Measurements from ENCODE around the gene PPM1L.

PPM1L gene

DNA sequence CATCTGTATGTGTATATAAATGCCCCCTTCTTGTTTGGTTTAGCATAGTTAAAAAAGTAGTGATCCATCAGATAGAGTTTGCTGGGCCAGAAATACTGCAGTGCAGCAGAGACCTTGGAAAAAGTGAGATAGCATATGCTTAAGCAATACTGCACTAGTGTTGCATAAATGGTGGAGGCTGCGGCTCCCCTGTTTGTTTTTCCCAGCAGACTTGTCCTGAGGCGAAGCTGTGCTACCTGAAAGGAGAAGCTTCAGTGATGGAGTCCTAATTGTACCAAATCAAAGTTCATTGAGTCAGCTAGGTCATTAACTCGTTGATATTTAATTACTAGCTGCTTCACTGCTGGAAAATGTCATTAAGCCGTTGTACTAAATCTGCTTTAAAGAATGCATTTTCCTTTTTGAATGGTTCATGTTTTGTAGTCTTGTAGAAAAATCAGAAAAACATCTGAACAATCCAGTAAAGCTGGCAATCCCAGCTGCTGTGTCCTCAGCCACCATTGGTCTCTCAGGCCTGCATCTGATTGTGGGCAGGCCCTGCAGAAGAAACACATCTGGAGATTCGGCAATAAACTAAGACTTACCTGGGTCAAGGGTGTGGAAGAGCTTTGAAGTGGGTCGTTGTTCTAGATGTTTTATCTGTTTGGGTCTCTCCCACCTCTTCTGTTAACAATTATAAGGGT is 179.5 kb downstream of the PPM1L start:
- no peak for TF ChIP-seq GATA3 (IDR thresholded peaks at IDR 0.05; ENCODE audit: low read depth, low read length)

GRCh38 chr3:160941885-160942494 is 186.0 kb downstream of the PPM1L start:
- TF ChIP-seq GATA3 (IDR thresholded peaks at IDR 0.05; ENCODE audit: low read depth, low read length) (no peak), GATA2 (IDR thresholded peaks at IDR 0.05; ENCODE audit: low read depth, low read length) (no peak)

DNA sequence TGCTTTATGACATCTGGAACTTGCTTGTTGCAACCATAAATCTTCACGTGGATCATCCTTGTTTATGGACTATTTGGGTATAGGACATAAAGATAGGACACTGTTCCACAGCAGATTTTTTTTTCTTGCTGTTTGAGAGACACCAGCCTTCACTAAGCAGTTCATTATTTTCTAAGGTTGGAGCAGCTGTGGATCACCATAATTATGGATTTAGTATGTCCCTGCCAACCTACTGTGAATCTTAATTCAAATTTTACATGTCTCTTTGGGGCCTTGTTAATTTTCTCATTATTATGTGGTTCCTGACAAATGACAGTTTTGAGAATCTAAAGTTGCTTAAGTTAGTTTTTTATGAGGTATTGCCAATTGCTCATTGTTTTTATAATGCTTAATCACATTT is 188.0 kb downstream of the PPM1L start:
- TF ChIP-seq GATA2 (IDR thresholded peaks at IDR 0.05; ENCODE audit: low read depth, low read length): no peak
- no peak for TF ChIP-seq GATA3 (IDR thresholded peaks at IDR 0.05; ENCODE audit: low read depth, low read length)

DNA sequence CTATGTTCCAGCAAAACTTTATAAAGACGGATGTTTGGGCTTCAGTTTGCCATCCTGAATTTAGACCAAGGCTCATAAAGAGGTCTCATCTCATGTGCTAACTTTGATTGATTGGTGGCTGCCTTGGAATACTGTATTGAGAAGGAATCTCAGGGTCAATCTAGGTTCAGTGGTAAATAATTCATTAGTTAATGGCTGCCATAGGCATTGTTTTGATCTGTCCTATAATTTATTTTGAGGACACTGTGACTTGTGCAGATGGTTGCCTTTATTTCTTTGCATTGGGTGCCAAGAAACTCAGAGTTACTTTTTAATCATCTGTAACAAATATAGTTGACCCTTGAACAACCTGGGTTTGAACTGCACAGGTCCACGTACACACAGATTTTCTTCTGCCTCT is 189.3 kb downstream of the PPM1L start:
- TF ChIP-seq GATA2 (IDR thresholded peaks at IDR 0.05; ENCODE audit: low read depth, low read length): no peak
- no peak for TF ChIP-seq GATA3 (IDR thresholded peaks at IDR 0.05; ENCODE audit: low read depth, low read length)

GRCh38 chr3:160948273-160948672 is 192.2 kb downstream of the PPM1L start:
- TF ChIP-seq GATA2 (IDR thresholded peaks at IDR 0.05; ENCODE audit: low read depth, low read length): no peak
- no peak for TF ChIP-seq GATA3 (IDR thresholded peaks at IDR 0.05; ENCODE audit: low read depth, low read length)

- TF ChIP-seq GATA2 (IDR thresholded peaks at IDR 0.05; ENCODE audit: low read depth, low read length) (no peak), GATA3 (IDR thresholded peaks at IDR 0.05; ENCODE audit: low read depth, low read length) (no peak)
Observed at GRCh38 chr3:160949460-160949859, 193.4 kb downstream of the PPM1L start.

DNA sequence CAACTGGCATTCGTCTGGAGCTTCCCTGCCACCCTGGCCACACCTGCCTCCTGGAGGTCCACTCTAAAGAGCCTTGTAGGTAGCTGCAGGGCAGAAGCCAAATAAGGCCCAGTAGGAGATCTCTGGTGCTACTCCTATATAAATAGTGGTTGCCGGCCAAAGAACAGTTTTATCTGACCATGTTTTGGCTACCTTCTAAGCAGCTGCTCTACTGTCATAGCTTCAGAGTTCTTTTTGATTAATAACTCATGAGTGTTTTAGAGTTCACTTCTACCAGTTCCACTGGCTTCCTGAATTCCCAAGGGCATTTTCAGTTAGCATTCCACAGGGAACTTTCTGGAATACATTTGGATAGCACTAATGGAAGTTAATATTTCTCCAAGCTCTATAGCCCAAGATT is 194.5 kb downstream of the PPM1L start:
- TF ChIP-seq GATA2 (IDR thresholded peaks at IDR 0.05; ENCODE audit: low read depth, low read length) (no peak), GATA3 (IDR thresholded peaks at IDR 0.05; ENCODE audit: low read depth, low read length) (no peak)

- TF ChIP-seq GATA3 (IDR thresholded peaks at IDR 0.05; ENCODE audit: low read depth, low read length) (no peak), GATA2 (IDR thresholded peaks at IDR 0.05; ENCODE audit: low read depth, low read length) (no peak)
Observed at GRCh38 chr3:160950954-160951353, 194.9 kb downstream of the PPM1L start.

DNA sequence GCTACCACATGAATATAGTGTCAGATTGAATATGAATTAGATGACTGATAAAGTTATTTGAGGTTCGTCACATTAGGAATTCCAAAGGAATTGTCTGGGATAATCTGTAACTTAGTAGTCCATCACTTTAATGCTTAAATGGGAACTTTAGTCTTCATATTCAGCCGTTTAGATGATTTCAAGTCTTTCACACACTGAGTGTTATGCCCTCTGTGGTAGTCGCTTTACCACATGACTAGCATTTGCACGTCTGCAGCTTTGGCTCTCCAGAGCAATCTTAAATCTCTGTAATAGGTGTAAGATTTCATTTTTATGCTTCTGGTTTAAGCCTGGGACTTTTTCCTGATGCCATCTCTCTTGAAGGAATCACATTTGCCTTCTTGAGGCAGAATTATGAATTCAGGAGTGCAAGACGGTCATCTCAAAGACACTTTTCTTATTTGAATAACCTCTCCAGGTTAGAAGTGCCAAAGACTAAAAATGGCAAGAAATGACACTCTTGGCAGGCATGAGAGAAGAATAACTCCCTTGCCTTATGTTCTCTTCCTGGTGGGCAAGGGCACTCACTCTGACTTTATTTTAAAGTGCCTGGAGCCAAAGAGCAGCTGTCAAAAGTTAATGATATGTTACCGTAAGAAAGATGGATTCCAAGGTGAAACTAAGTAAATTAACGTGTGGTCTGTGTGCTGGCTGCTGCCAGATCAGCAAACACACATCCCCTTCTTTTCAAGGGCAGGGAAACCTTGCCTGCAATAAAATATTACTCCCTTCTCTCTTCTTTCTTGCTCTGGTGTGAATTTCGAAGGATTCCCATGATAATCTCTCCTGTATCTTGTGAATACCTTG is 195.8 kb downstream of the PPM1L start:
- TF ChIP-seq GATA3 (IDR thresholded peaks at IDR 0.05; ENCODE audit: low read depth, low read length): no peak
- TF ChIP-seq GATA2 (IDR thresholded peaks at IDR 0.05; ENCODE audit: low read depth, low read length): no peak

DNA sequence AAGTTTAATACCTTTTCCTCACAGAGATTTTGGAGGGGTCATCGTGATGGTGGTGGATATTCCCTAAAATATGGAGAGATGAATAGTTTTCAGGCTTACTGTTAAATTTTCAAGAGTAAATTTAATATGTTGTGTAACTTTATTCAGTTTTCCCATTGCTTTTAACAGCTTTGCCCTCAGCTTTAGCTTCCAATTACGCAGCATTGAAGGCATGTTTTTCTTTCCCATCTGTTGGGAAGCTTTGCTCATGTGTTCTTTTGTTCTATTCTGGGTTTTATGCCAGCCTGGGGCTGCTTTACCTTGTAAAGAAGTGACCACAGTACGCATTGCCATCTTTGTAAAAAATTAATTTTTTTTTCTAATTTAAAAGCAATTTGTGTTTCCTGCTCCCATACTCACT is 197.7 kb downstream of the PPM1L start:
- TF ChIP-seq GATA2 (IDR thresholded peaks at IDR 0.05; ENCODE audit: low read depth, low read length): no peak
- TF ChIP-seq GATA3 (IDR thresholded peaks at IDR 0.05; ENCODE audit: low read depth, low read length): no peak

DNA sequence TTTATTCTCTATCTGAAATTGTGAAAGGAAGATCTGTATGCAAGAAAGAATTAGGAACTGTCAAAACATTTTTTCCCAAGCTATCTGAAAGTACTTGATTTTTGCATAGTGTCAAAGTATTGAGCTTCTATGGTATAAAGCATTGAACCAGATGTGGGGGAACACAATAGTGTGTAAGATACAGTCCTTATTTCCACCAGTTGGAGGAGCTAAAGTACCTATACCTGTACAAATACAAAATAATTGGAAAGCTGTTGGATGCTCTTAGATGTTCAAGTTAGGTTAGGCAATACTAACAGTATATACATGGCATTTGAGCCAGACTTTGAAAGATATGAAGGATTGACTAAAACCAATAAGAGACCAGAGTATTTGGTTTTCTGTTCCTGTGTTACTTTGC is 200.8 kb downstream of the PPM1L start:
- TF ChIP-seq GATA3 (IDR thresholded peaks at IDR 0.05; ENCODE audit: low read depth, low read length) (no peak), GATA2 (IDR thresholded peaks at IDR 0.05; ENCODE audit: low read depth, low read length) (no peak)

- TF ChIP-seq GATA3 (IDR thresholded peaks at IDR 0.05; ENCODE audit: low read depth, low read length): no peak
- no peak for TF ChIP-seq GATA2 (IDR thresholded peaks at IDR 0.05; ENCODE audit: low read depth, low read length)
Observed at GRCh38 chr3:160960568-160960967, 204.5 kb downstream of the PPM1L start.

DNA sequence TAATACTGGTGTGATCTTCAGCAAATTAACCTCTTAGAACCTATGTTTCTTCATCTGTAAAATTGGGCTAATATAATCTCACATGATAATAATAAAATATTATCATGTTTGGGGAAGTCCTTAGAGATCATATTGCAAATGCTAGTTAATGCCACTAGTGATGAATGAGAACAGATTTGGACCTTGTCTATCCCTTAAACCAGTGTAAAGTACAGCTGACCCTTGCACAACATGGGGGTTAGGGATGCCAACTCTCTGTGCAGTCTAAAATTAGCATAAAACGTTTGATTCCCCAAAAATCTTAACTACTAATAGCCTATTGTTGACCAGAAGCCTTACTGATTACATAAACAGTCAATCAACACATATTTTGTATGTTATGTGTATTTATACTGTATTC is 207.9 kb downstream of the PPM1L start:
- no peak for TF ChIP-seq GATA3 (IDR thresholded peaks at IDR 0.05; ENCODE audit: low read depth, low read length)
- TF ChIP-seq GATA2 (IDR thresholded peaks at IDR 0.05; ENCODE audit: low read depth, low read length): no peak

GRCh38 chr3:160968761-160969160 is 212.7 kb downstream of the PPM1L start:
- no peak for TF ChIP-seq GATA3 (IDR thresholded peaks at IDR 0.05; ENCODE audit: low read depth, low read length)
- TF ChIP-seq GATA2 (IDR thresholded peaks at IDR 0.05; ENCODE audit: low read depth, low read length): no peak
